Hematopoietic multipotent progenitor cell treated with erythropoietin and hydrocortisone succinate and interleukin-3 and kit ligand, for 8 days (in vitro differentiated cells): Measurements from ENCODE around the gene PXDN.
"Not testable (repeated sequence)": the region's sequence is repeated elsewhere in the genome, so short reads cannot be mapped to it uniquely, and the experiment has no call there.

Experiments used
- DNase-seq: peaks from one replicate; pipeline ENCODE4 v3.0.0-alpha.2; 2015

PXDN gene

GRCh38 chr2:1773883-1774282 lies 29.6 kb upstream of the PXDN start:
- no peak for DNase-seq

- no peak for DNase-seq
These were observed 28.4 kb upstream of the PXDN start for GRCh38 chr2:1772471-1773267.

GRCh38 chr2:1771626-1772280 lies 27.4 kb upstream of the PXDN start:
- DNase-seq = no peak

- no peak for DNase-seq
These were observed 26.5 kb upstream of the PXDN start for GRCh38 chr2:1770566-1771380.

- DNase-seq = peak; percentile 36
These were observed 25.5 kb upstream of the PXDN start for GRCh38 chr2:1769703-1770422.

GRCh38 chr2:1767939-1768691 lies 23.8 kb upstream of the PXDN start:
- DNase-seq = no peak

GRCh38 chr2:1766851-1767811 lies 22.8 kb upstream of the PXDN start:
- DNase-seq = no peak

GRCh38 chr2:1766425-1766824 lies 22.1 kb upstream of the PXDN start:
- no peak for DNase-seq

- not testable (repeated sequence) for DNase-seq
These were observed 20.9 kb upstream of the PXDN start for GRCh38 chr2:1765201-1765600.

- DNase-seq = no peak
These were observed 15.3 kb upstream of the PXDN start for GRCh38 chr2:1759611-1759930.

- DNase-seq = no peak
These were observed 14.7 kb upstream of the PXDN start for GRCh38 chr2:1758774-1759610.

GRCh38 chr2:1758171-1758570 lies 13.9 kb upstream of the PXDN start:
- no peak for DNase-seq

GRCh38 chr2:1757567-1757966 lies 13.3 kb upstream of the PXDN start:
- DNase-seq = no peak

- not testable (repeated sequence) for DNase-seq
These were observed 12.8 kb upstream of the PXDN start for GRCh38 chr2:1757146-1757545.

- DNase-seq = no peak
These were observed 12.1 kb upstream of the PXDN start for GRCh38 chr2:1756456-1756855.

GRCh38 chr2:1755436-1756191 lies 11.3 kb upstream of the PXDN start:
- no peak for DNase-seq

- no peak for DNase-seq
These were observed 10.3 kb upstream of the PXDN start for GRCh38 chr2:1754461-1755170.

- no peak for DNase-seq
These were observed 9.7 kb upstream of the PXDN start for GRCh38 chr2:1754046-1754445.

- no peak for DNase-seq
These were observed 8.4 kb upstream of the PXDN start for GRCh38 chr2:1752751-1753150.
